Keratinocyte (primary cell): ENCODE measurements around the gene ALLC. TPM values are rescaled to one million over a fixed set of nuclear protein-coding genes. Genes with fewer than 3 reads are reported as not detected.

ENCODE experiments used
- DNase-seq: peaks from one replicate; pipeline ENCODE4 v3.0.0-alpha.2; 2011; ENCODE audit warnings: low read depth, missing footprints, low spot score
- FAIRE-seq: peaks from 2 replicates; lab custom pipeline; 2011; peaks lifted over from hg19 to GRCh38; lab: Jason Lieb, UNC
- H2AFZ ChIP-seq: 2 replicates; pipeline ENCODE4 v1.6.0; 2012; ENCODE audit warnings: low read length, control low read depth, inconsistent platforms; ENCODE audit not compliant: control insufficient read depth
- H3K27ac ChIP-seq: 2 replicates; pipeline ENCODE4 v1.5.1; 2011; ENCODE audit warnings: low read length; ENCODE audit not compliant: control insufficient read depth, insufficient read depth
- H3K27me3 ChIP-seq: 3 replicates; pipeline ENCODE4 v1.6.0; 2011; ENCODE audit warnings: low read length; ENCODE audit not compliant: control insufficient read depth, insufficient read depth; ENCODE audit errors: extremely low read depth
- H3K36me3 ChIP-seq, 2 experiments: 2 replicates in 1 of 2; 3 replicates in 1 of 2; pipeline ENCODE4 v1.5.1; 2011; ENCODE audit warnings: low read length in 2 of 2, mild to moderate bottlenecking in 1 of 2; ENCODE audit not compliant: control insufficient read depth in 2 of 2, insufficient read depth in 2 of 2; ENCODE audit errors: extremely low read depth in 1 of 2
- H3K4me1 ChIP-seq: 3 replicates; pipeline ENCODE4 v1.5.1; 2011; ENCODE audit warnings: low read length; ENCODE audit not compliant: control insufficient read depth, insufficient read depth; ENCODE audit errors: extremely low read depth
- H3K4me2 ChIP-seq: 3 replicates; pipeline ENCODE4 v1.6.0; 2011; ENCODE audit warnings: low read depth, low read length; ENCODE audit not compliant: control insufficient read depth, insufficient read depth; ENCODE audit errors: extremely low read depth
- H3K4me3 ChIP-seq, 3 experiments: fragments of 200-600 bp in 1 of 3; sonication (generic) in 1 of 3; 2 replicates in 2 of 3; 3 replicates in 1 of 3; pipeline ENCODE4 v1.5.1; 2011 to 2016; ENCODE audit warnings: low read length in 3 of 3, mild to moderate bottlenecking in 3 of 3, control low read depth in 2 of 3, inconsistent platforms in 1 of 3, low read depth in 1 of 3, mixed read lengths in 1 of 3, mixed run types in 1 of 3, moderate library complexity in 1 of 3; ENCODE audit not compliant: control insufficient read depth in 2 of 3, insufficient read depth in 2 of 3; ENCODE audit errors: extremely low read depth in 1 of 3
- H3K79me2 ChIP-seq: 2 replicates; pipeline ENCODE4 v1.6.0; 2012; ENCODE audit warnings: low read length; ENCODE audit not compliant: control insufficient read depth, insufficient read depth
- H3K9ac ChIP-seq: 3 replicates; pipeline ENCODE4 v1.6.0; 2011; ENCODE audit warnings: low read length; ENCODE audit not compliant: control insufficient read depth, insufficient read depth; ENCODE audit errors: extremely low read depth
- H3K9me1 ChIP-seq: 3 replicates; pipeline ENCODE4 v1.6.0; 2011; ENCODE audit warnings: low read length; ENCODE audit not compliant: control insufficient read depth, insufficient read depth; ENCODE audit errors: extremely low read depth
- H3K9me3 ChIP-seq: 2 replicates; pipeline ENCODE4 v1.5.1; 2012; ENCODE audit warnings: low read depth, low read length; ENCODE audit not compliant: control insufficient read depth
- H4K20me1 ChIP-seq: 3 replicates; pipeline ENCODE4 v1.6.0; 2011; ENCODE audit warnings: low read length; ENCODE audit not compliant: control insufficient read depth, insufficient read depth; ENCODE audit errors: extremely low read depth
- CTCF ChIP-seq, 3 experiments: IDR thresholded peaks in 1 of 3; conservative IDR thresholded peaks in 1 of 3; optimal IDR thresholded peaks in 1 of 3; 2 replicates in 2 of 3; 3 replicates in 1 of 3; pipeline versions ENCODE3 to v1.5.1; 2011; ENCODE audit warnings: low read length in 3 of 3, mild to moderate bottlenecking in 3 of 3, moderate library complexity in 2 of 3, control low read depth in 1 of 3, inconsistent platforms in 1 of 3; ENCODE audit not compliant: insufficient read depth in 2 of 3; ENCODE audit errors: extremely low read depth in 1 of 3
- EZH2 ChIP-seq: IDR thresholded peaks from one replicate; pipeline ENCODE4 v1.6.1; 2012; ENCODE audit warnings: inconsistent platforms, mild to moderate bottlenecking, low read length, moderate library complexity
- dilution Hi-C: fragments of 300-500 bp; cut with MboI; formaldehyde crosslinking; loops from one replicate; pipeline ENCODE4 v1.7.0; 2020; ENCODE audit warnings: low sequenced_read_pairs; ENCODE audit not compliant: extremely low pct_ligation_motif_present
- polyA plus RNA-seq, 5 experiments: library from polyadenylated mRNA; depleted of rRNA in 3 of 5; stranded (reverse) in 3 of 5; stranded (forward) in 1 of 5; unstranded in 1 of 5; fragments of >200 nt; gene quantifications; 1 replicate in 1 of 5; 2 replicates in 3 of 5; 3 replicates in 1 of 5; pipeline versions ENCODE4 v1.2.1 to v1.2.3, GENCODE V29; 2011 to 2012; ENCODE audit warnings: missing spikeins in 2 of 5, low read depth in 1 of 5, low replicate concordance in 1 of 5

ALLC gene
- polyA plus RNA-seq, 1 donor (not counting 4 experiments of a cell fraction or from before 2014, with no cell fraction given) = not detected

- no peak overlapping the region for H3K27ac ChIP-seq
- peaks cover 12% of the 10 kb centered on the region for H3K4me1 ChIP-seq
- FAIRE-seq = no peak
These were observed 27.4 kb upstream of the ALLC start for GRCh38 chr2:3630631-3631030.

GRCh38 chr2:3631161-3631850, 26.7 kb upstream of the ALLC start:
- H3K4me1 ChIP-seq = peaks cover 12% of the 10 kb centered on the region
- no peak for DNase-seq
- no peak for FAIRE-seq
- H3K4me2 ChIP-seq = no peak overlapping the region
- no peak overlapping the region for H3K4me3 ChIP-seq
- H3K36me3 ChIP-seq = no peaks in the 10 kb centered on the region
- H3K27ac ChIP-seq = no peak overlapping the region
- no peaks in the 10 kb centered on the region for H3K27me3 ChIP-seq
- no peaks in the 10 kb centered on the region for H3K9me3 ChIP-seq
- no peaks in the 10 kb centered on the region for H4K20me1 ChIP-seq
- no peaks in the 10 kb centered on the region for H3K79me2 ChIP-seq
- dilution Hi-C loops = no loop called here
- H3K9ac ChIP-seq = no peak overlapping the region
- TF ChIP-seq CTCF (optimal IDR thresholded peaks at IDR 0.05 in 1 of 3, IDR thresholded peaks at IDR 0.05 in 1 of 3, conservative IDR thresholded peaks at IDR 0.05 in 1 of 3; ENCODE audit: extremely low read depth in 1 of 3, insufficient read depth in 2 of 3, low read length in 3 of 3) = no peak
- no peak for TF ChIP-seq EZH2
- H3K9me1 ChIP-seq = no peaks in the 10 kb centered on the region
- no peak overlapping the region for H2AFZ ChIP-seq

More at GRCh38 chr2:3630631-3631030, 27.4 kb upstream of the ALLC start:
- Histone ChIP-seq H3K4me3 (no peak overlapping the region), H4K20me1 (no peaks in the 10 kb centered on the region), H2AFZ (no peak overlapping the region), H3K27me3 (no peaks in the 10 kb centered on the region), H3K36me3 (no peaks in the 10 kb centered on the region), H3K4me2 (no peak overlapping the region), H3K9me3 (no peaks in the 10 kb centered on the region), H3K9ac (no peak overlapping the region), H3K9me1 (no peaks in the 10 kb centered on the region), H3K79me2 (no peaks in the 10 kb centered on the region)
- TF ChIP-seq CTCF (optimal IDR thresholded peaks at IDR 0.05 in 1 of 3, IDR thresholded peaks at IDR 0.05 in 1 of 3, conservative IDR thresholded peaks at IDR 0.05 in 1 of 3; ENCODE audit: extremely low read depth in 1 of 3, insufficient read depth in 2 of 3, low read length in 3 of 3) = no peak
- no peak for TF ChIP-seq EZH2
- no peak for DNase-seq
- dilution Hi-C loops = no loop called here
